ENCODE measurements around the gene SUSD4.

SUSD4 gene

DNA sequence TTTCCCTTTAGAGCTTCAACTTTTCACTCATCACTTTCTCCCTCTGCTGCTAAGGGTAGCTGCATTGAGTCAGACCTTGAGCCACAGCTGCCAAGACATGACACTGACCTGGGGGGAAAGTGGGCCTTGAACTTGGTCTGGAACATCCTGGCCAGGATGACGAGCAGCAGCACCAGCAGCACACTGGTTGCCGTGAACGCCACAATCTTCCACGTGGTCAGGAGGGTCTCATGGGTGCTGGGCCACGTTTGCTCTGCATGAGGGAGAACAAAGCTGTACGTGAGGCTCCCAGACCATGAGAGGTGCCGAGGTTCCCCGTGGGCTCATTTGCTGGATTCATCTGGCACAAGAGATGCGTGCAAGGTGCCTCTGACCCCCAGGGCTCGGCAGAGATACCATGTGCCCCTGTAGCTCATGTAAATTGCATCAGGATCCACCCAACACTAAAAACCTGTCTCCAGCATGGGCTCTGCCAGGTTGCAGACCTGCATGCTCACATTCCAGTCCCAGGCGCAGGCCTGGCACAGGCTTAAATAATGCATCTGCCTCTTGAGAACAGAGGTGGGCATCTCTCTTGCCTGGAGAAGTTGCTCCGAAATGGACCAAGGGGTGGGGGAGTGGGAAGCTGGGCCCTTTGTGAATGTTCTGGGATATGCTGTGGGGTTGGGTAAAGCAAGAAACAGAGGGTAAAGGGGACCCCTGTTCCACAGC, 136.3 kb downstream of the SUSD4 start:
- no peak for DNase-seq

GRCh38 chr1:223227031-223227430, 136.9 kb downstream of the SUSD4 start:
- DNase-seq = no peak

GRCh38 chr1:223226271-223226670, 137.7 kb downstream of the SUSD4 start:
- DNase-seq = no peak

- DNase-seq = no peak
Observed at GRCh38 chr1:223225481-223225880, 138.5 kb downstream of the SUSD4 start.

DNA sequence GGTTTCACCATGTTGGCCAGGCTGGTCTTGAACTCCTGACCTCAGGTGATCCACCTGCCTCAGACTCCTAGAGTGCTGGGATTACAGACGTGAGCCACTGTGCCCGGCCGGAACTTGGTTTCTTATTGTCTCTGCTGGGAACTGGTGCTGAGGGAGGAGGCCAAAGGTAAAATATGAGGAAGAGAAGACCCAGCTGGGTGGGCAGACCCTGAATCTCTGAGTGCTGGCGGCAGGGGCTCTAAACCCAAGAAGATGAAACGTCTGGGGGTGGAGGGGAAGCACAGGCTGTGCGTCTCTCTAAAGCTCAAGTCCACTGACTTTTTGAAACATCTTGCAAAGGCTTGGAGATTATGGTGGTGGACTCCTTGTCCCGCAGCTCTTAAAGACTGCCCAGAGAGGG, 138.9 kb downstream of the SUSD4 start:
- DNase-seq = no peak

DNA sequence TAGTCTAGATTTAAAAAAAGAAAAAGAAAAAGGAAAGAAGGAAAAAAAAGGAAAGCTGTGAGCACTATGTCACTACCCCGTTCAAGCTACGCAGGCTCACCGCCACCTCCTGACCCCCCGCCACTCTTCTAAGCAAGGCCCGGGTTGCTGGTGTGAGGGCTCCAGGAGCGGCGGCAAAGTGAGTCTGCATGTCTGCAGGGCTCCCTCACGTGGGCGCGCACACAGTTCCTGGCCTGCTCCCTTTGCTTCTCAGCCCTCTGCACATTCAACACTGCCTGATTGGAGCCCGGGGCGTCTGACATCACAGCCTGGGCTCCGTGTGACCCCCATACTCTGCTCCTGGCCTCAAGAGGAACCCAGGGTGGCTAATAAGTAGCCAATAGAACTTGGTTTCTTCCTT, 139.5 kb downstream of the SUSD4 start:
- no peak for DNase-seq

GRCh38 chr1:223223091-223223995, 140.6 kb downstream of the SUSD4 start:
- no peak for DNase-seq

- DNase-seq = no peak
Observed at GRCh38 chr1:223222377-223222776, 141.6 kb downstream of the SUSD4 start.

GRCh38 chr1:223221686-223222085, 142.3 kb downstream of the SUSD4 start:
- DNase-seq = no peak

- DNase-seq = no peak
Observed at GRCh38 chr1:223219846-223220610, 143.9 kb downstream of the SUSD4 start.

DNA sequence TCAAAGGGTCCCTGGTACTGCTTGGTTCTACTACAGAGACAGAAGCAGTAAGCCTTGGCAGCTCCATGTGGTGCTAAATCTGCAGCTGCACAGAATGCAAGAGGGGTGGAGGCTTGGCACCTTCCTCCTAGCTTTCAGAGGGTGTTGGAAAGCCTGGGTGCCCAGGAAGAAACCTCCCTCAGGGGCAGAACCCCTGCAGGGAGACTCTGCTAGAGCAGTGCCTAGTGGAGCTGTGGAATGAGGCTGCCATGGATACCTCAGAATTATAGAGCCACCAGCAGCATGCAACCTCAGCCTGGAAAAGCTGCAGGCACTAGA, 144.7 kb downstream of the SUSD4 start:
- no peak for DNase-seq

DNA sequence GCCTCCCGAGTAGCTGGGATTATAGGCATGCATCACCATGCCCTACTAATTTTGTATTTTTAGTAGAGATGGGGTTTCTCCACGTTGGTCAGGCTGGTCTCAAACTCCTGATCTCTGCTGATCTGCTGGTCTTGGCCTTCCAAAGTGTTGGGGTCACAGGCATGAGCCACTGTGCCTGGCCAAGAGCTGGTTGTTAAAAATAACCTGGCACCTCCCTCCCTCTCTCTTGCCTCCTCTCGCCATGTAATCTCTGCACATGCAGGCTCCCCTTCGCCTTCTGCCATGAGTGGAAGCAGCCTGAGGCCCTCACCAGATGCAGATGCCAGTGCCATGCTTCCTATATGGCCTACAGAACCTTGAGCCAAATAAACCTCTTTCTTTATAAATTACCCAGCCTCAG, 146.2 kb downstream of the SUSD4 start:
- no peak for DNase-seq

DNA sequence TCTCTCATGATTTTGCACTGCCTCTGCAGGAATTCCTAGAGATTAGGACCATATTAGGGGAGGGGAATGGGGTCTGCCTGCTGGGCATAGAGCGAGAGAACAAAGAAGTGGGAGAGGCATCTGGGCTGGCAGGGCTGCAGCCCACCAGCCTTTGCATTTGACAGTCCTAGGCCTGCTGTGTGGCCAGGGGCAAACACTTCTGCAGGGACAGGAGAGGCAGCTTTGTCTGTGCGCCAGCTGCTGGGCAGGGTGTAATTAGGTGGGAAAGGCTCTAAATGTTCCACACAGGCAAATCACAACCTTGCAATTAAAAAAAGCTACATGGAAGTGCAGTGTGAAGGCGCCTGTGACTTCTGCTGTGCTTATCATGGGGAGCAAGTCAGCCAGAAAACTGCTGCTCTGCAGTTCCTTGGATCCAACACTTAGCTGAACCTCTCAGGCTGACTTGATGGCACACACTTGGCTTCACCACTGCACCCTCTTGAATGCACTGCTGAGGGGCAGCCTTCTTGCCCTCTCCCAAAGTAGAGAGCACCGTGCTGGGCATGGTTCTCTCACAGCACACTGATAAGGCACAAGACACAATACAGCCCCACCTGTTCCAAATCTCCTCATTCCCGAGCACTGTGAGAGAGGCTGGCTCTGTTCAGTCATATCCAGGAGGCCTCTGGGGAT, 147.3 kb downstream of the SUSD4 start:
- no peak for DNase-seq

- DNase-seq = no peak
Observed at GRCh38 chr1:223216074-223216473, 147.9 kb downstream of the SUSD4 start.

DNA sequence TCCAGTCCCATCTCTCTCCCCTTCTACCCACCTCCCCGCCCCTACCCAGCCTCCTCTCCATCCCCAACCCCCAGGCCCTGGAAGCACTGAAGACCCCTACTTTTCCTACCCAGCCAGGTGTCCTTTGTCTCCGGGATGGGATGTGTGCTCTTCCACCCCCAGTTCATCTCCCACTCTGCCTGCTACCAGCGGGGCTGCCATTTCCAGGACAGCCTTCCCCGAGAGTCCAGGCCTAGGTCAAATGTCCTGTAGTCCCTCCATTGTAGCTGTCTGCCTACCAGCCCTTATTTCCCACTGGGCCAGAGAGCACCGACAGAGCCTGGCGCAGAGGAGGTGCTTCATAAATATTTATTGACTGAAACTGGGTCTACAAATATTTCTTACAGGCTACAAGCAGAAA, 148.9 kb downstream of the SUSD4 start:
- no peak for DNase-seq

DNA sequence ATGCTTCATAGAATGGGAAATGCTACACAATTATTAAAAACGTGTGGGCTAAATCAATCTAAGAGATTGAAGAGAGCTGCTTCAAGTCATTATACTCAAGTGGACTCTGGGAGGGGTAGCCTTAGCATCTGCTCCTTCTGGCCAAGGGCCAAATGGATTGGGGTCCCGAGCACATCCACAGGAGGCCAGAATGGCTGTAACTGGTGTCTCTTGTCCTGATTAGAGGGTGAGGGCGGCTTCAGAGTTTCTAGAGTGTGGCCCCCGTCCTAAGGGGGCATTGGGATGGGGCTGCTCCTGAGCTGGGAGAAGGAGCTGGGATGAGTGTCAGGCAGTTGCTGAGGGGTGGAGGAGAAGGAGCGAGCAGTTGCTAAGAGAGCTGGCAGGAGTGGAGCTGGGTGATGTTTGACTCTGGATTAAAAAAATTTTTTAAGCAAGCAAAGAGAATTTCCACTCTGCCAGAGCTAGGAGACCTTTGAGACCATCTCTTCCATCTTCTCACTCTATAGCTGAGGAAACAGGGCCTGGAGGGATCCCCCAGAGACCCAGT, 149.6 kb downstream of the SUSD4 start:
- DNase-seq = no peak

GRCh38 chr1:223212441-223212840, 151.5 kb downstream of the SUSD4 start:
- no peak for DNase-seq

- no peak for DNase-seq
Observed at GRCh38 chr1:223211323-223211985, 152.5 kb downstream of the SUSD4 start.

DNA sequence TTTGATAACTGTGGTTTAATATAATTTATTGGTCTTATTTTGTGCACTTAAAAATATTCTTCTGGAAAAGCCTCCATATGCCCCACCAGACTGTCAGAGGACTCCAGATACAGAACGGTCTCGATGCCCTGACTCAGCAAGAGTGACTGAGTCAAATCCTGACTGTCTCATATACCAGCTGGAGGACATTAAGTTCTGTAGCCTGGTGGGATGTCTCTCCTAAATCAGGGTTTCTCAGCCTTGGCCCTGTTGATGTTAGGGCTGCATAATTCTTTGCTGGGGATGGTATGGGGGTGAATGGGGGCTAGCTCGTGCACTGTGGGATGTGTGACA, 153.2 kb downstream of the SUSD4 start:
- no peak for DNase-seq

DNA sequence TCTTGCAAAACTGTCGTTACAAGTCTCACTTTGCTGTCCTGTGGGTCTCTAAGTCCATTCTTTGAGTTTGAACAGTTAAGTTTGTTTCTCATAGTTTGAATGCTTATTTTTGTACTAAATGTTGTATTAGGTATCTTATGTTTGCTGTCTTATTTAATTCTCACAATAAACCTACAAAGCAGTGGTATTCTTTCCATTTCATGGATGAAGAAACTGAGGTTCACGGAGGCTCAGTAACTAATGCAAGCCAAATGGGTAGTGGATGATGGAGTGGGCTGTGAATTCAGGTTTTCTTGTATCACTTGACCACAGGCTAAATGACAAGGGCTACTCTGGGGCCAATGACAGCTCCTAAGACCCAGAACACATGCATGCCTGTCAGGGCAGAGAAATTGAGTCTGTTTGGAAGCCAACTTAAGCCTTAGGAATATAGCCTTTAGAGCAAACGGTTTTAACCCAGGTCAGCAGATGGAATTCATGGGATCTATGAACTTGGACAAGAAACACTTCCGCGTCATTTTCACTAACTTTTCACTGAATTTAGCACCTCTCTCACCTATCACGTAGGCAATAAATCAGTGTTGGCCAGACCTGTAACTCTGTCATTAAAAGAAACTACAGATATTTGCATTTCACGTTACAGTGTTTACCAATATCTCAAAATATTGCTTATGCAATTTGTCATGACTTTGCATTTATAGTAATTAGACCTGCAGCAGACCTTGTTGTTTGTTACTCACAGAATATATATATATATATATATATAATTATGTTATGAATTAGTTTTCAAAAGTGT, 153.8 kb downstream of the SUSD4 start:
- no peak for DNase-seq

- no peak for DNase-seq
Observed at GRCh38 chr1:223209293-223209898, 154.6 kb downstream of the SUSD4 start.

All from NCI-H1105 (cell line).